ENCODE data around the gene HMGCL. TPM values are rescaled to one million over a fixed set of nuclear protein-coding genes. Genes with fewer than 3 reads are reported as not detected.
A peak's percentile ranks its signal among the peaks of the same experiment; 100 is the strongest.
"Not testable (repeated sequence)": the region's sequence is repeated elsewhere in the genome, so short reads cannot be mapped to it uniquely, and the experiment has no call there.

The HMGCL gene
- polyA plus RNA-seq, 1 donor, result 66.3 TPM

DNA sequence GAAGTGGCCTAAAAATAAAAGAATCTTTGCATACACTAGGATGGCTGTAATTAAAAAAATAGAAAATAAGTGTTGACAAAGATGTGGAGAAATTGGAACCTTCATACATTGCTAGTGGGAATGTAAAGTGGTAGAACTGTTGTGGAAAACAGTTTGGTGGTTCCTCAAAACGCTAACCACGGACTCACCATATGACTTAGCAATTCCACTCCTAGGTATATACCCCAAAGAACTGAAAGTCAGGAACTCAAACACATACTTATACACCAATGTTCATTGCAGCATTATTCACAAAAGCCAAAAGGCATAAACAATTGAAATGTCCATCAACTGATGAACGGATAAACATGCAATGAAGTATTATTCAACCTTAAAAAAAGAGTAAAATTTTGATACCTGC lies 10.8 kb upstream of the HMGCL start:
- Histone ChIP-seq H3K4me1 (ENCODE audit: control insufficient read depth, insufficient read depth, low read length) (no peaks in the 10 kb centered on the region), H3K27ac (ENCODE audit: low read length) (no peak overlapping the region), H3K4me3 (ENCODE audit: low read length) (no peak overlapping the region), H3K9me3 (ENCODE audit: control insufficient read depth, low read depth, low read length) (no peaks in the 10 kb centered on the region), H3K27me3 (ENCODE audit: control insufficient read depth, insufficient read depth, low read length) (peaks cover 7% of the 10 kb centered on the region), H3K36me3 (ENCODE audit: control insufficient read depth, insufficient read depth, low read length) (no peaks in the 10 kb centered on the region)
- 100% methylated on average over 1 of the region's 3 CpGs for WGBS (ENCODE audit: insufficient coverage, low lambda C conversion rate)
- no peak for DNase-seq

GRCh38 chr1:23834156-23834555 lies 8.9 kb upstream of the HMGCL start:
- DNase-seq; H3K27ac ChIP-seq (ENCODE audit: low read length); H3K27me3 ChIP-seq (ENCODE audit: control insufficient read depth, insufficient read depth, low read length); H3K9me3 ChIP-seq (ENCODE audit: control insufficient read depth, low read depth, low read length); H3K4me1 ChIP-seq (ENCODE audit: control insufficient read depth, insufficient read depth, low read length); H3K36me3 ChIP-seq (ENCODE audit: control insufficient read depth, insufficient read depth, low read length); H3K4me3 ChIP-seq (ENCODE audit: low read length): not testable (repeated sequence)
- 100% methylated on average over 1 of the region's 6 CpGs for WGBS (ENCODE audit: insufficient coverage, low lambda C conversion rate)

- Histone ChIP-seq H3K9me3 (ENCODE audit: control insufficient read depth, low read depth, low read length) (no peaks in the 10 kb centered on the region), H3K4me3 (ENCODE audit: low read length) (no peak overlapping the region), H3K27me3 (ENCODE audit: control insufficient read depth, insufficient read depth, low read length) (no peaks in the 10 kb centered on the region), H3K36me3 (ENCODE audit: control insufficient read depth, insufficient read depth, low read length) (no peaks in the 10 kb centered on the region), H3K4me1 (ENCODE audit: control insufficient read depth, insufficient read depth, low read length) (peaks cover 9% of the 10 kb centered on the region), H3K27ac (ENCODE audit: low read length) (no peak overlapping the region)
- WGBS (ENCODE audit: insufficient coverage, low lambda C conversion rate), result no CpG with 5 or more reads among the region's 1 CpG
- no peak for DNase-seq
Measured at GRCh38 chr1:23827717-23828116, 2.5 kb upstream of the HMGCL start.

GRCh38 chr1:23826590-23826989 lies 1.4 kb upstream of the HMGCL start:
- H3K36me3 ChIP-seq (ENCODE audit: control insufficient read depth, insufficient read depth, low read length); H3K9me3 ChIP-seq (ENCODE audit: control insufficient read depth, low read depth, low read length); H3K4me1 ChIP-seq (ENCODE audit: control insufficient read depth, insufficient read depth, low read length); H3K4me3 ChIP-seq (ENCODE audit: low read length); H3K27ac ChIP-seq (ENCODE audit: low read length); H3K27me3 ChIP-seq (ENCODE audit: control insufficient read depth, insufficient read depth, low read length); DNase-seq: not testable (repeated sequence)
- no CpG with 5 or more reads among the region's 13 CpGs for WGBS (ENCODE audit: insufficient coverage, low lambda C conversion rate)

- H3K9me3 ChIP-seq (ENCODE audit: control insufficient read depth, low read depth, low read length), result no peaks in the 10 kb centered on the region
- H3K27me3 ChIP-seq (ENCODE audit: control insufficient read depth, insufficient read depth, low read length), result no peaks in the 10 kb centered on the region
- H3K4me3 ChIP-seq (ENCODE audit: low read length), result peak overlapping the region; percentile 87
- peaks cover 9% of the 10 kb centered on the region for H3K4me1 ChIP-seq (ENCODE audit: control insufficient read depth, insufficient read depth, low read length)
- peak in 1 of 2 donors; percentile 21 for DNase-seq
- H3K36me3 ChIP-seq (ENCODE audit: control insufficient read depth, insufficient read depth, low read length), result no peaks in the 10 kb centered on the region
- 100% methylated on average over 2 of the region's 24 CpGs for WGBS (ENCODE audit: insufficient coverage, low lambda C conversion rate)
- no peak overlapping the region for H3K27ac ChIP-seq (ENCODE audit: low read length)
Measured at GRCh38 chr1:23825762-23826522, 713 bp upstream of the HMGCL start.

- peak; percentile 12 to 64 for DNase-seq
- Histone ChIP-seq H3K27ac (ENCODE audit: low read length) (peak overlapping the region; percentile 94), H3K36me3 (ENCODE audit: control insufficient read depth, insufficient read depth, low read length) (no peaks in the 10 kb centered on the region), H3K9me3 (ENCODE audit: control insufficient read depth, low read depth, low read length) (no peaks in the 10 kb centered on the region), H3K4me3 (ENCODE audit: low read length) (peak overlapping the region; percentile 87), H3K27me3 (ENCODE audit: control insufficient read depth, insufficient read depth, low read length) (no peaks in the 10 kb centered on the region), H3K4me1 (ENCODE audit: control insufficient read depth, insufficient read depth, low read length) (peaks cover 9% of the 10 kb centered on the region)
- no CpG with 5 or more reads among the region's 8 CpGs for WGBS (ENCODE audit: insufficient coverage, low lambda C conversion rate)
Measured at GRCh38 chr1:23824711-23825075, 536 bp downstream of the HMGCL start.

DNA sequence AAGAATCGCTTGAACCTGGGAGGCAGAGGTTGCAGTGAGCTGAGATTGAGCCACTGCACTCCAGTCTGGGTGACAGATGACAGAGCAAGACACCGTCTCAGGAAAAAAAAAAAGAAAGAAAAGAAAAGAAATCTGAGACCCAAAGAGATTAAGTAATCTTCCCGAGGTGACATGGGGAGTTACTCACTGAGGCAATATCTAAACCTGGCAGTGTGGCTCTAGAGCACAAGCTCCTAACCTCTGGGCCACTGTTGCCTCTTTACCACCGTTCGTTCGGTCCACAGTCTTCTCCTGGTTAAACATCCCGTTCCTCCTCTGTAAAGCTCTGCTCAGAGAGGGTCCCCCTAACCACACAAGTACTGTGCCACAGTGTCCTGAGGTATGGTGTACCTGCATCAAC lies 1.5 kb downstream of the HMGCL start:
- 93% methylated on average over 3 of the region's 7 CpGs for WGBS (ENCODE audit: insufficient coverage, low lambda C conversion rate)
- Histone ChIP-seq H3K27ac (ENCODE audit: low read length) (no peak overlapping the region), H3K4me3 (ENCODE audit: low read length) (peak overlapping the region; percentile 87), H3K36me3 (ENCODE audit: control insufficient read depth, insufficient read depth, low read length) (peaks cover 4% of the 10 kb centered on the region), H3K4me1 (ENCODE audit: control insufficient read depth, insufficient read depth, low read length) (peaks cover 9% of the 10 kb centered on the region), H3K27me3 (ENCODE audit: control insufficient read depth, insufficient read depth, low read length) (no peaks in the 10 kb centered on the region), H3K9me3 (ENCODE audit: control insufficient read depth, low read depth, low read length) (no peaks in the 10 kb centered on the region)
- no peak for DNase-seq

DNA sequence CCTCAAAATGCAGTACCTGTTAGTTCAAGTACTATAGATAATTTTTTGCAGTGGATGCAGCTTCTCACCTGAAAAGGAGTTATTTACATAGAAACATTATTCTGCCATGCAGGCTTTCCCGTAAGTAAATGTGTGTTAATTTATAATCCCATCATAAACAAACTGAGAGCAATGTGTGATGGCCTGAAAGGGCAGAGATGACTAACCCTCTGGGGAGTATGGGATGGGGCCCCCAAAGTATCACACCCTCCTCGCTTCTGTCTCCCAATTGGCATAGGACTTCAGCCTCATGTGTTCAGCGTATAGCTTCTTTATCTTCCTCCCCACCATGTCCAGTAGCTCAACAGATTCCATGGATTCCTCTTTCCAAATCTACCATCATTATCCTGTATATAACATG lies 7.6 kb downstream of the HMGCL start:
- Histone ChIP-seq H3K9me3 (ENCODE audit: control insufficient read depth, low read depth, low read length) (no peaks in the 10 kb centered on the region), H3K4me1 (ENCODE audit: control insufficient read depth, insufficient read depth, low read length) (no peaks in the 10 kb centered on the region), H3K27ac (ENCODE audit: low read length) (no peak overlapping the region), H3K36me3 (ENCODE audit: control insufficient read depth, insufficient read depth, low read length) (peaks cover 52% of the 10 kb centered on the region), H3K27me3 (ENCODE audit: control insufficient read depth, insufficient read depth, low read length) (no peaks in the 10 kb centered on the region), H3K4me3 (ENCODE audit: low read length) (no peak overlapping the region)
- DNase-seq, result no peak
- 100% methylated on average over 2 of the region's 3 CpGs for WGBS (ENCODE audit: insufficient coverage, low lambda C conversion rate)

DNA sequence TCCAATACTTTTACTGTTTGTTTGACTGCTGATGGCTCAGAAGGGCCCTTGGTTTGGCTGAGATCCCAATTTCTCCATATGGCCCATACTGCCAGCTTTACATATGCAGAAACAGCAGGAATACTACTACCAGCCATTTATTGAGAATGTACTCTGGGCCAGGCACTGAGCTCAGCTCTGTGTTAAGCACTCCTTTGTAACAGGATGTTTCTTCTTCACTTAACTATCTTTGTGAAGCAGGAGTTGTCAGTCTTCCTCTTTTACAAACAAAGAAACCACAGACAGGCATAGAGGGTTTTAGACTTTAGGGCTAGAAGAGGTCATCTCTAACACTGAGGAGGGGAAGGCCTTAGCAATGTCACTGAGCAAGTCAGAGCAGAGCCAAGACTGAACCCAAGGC lies 8.3 kb downstream of the HMGCL start:
- Histone ChIP-seq H3K4me3 (ENCODE audit: low read length) (no peak overlapping the region), H3K9me3 (ENCODE audit: control insufficient read depth, low read depth, low read length) (no peaks in the 10 kb centered on the region), H3K36me3 (ENCODE audit: control insufficient read depth, insufficient read depth, low read length) (peaks cover 59% of the 10 kb centered on the region), H3K27me3 (ENCODE audit: control insufficient read depth, insufficient read depth, low read length) (no peaks in the 10 kb centered on the region), H3K27ac (ENCODE audit: low read length) (no peak overlapping the region), H3K4me1 (ENCODE audit: control insufficient read depth, insufficient read depth, low read length) (no peaks in the 10 kb centered on the region)
- no peak for DNase-seq

- no CpG with 5 or more reads among the region's 3 CpGs for WGBS (ENCODE audit: insufficient coverage, low lambda C conversion rate)
- H3K36me3 ChIP-seq (ENCODE audit: control insufficient read depth, insufficient read depth, low read length), result peaks cover 63% of the 10 kb centered on the region
- H3K4me3 ChIP-seq (ENCODE audit: low read length), result no peak overlapping the region
- no peaks in the 10 kb centered on the region for H3K9me3 ChIP-seq (ENCODE audit: control insufficient read depth, low read depth, low read length)
- no peak for DNase-seq
- H3K4me1 ChIP-seq (ENCODE audit: control insufficient read depth, insufficient read depth, low read length), result no peaks in the 10 kb centered on the region
- H3K27me3 ChIP-seq (ENCODE audit: control insufficient read depth, insufficient read depth, low read length), result no peaks in the 10 kb centered on the region
- H3K27ac ChIP-seq (ENCODE audit: low read length), result no peak overlapping the region
Measured at GRCh38 chr1:23816361-23816760, 8.9 kb downstream of the HMGCL start.

DNA sequence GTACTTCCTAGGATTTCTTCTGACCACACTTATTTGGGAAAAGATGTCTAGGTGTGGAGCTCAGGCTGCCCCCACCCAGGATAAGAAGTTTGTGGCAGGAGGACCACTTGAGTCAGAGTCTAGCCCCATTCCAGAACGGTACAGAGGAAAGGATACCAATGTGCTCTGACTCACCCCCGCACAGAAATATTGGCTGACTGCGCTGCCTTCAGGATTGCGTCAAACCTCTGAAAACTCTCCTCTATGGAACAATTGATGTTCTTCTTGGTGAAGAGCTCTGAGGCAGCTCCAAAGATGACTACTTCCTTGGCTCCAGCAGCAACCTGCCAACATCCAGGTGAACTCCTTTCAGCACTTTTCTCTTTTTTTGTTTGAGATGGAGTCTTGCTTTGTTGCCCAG lies 11.2 kb downstream of the HMGCL start:
- H3K27ac ChIP-seq (ENCODE audit: low read length), result no peak overlapping the region
- H3K36me3 ChIP-seq (ENCODE audit: control insufficient read depth, insufficient read depth, low read length), result peaks cover 60% of the 10 kb centered on the region
- no peaks in the 10 kb centered on the region for H3K9me3 ChIP-seq (ENCODE audit: control insufficient read depth, low read depth, low read length)
- WGBS (ENCODE audit: insufficient coverage, low lambda C conversion rate), result no CpG with 5 or more reads among the region's 4 CpGs
- peaks cover 14% of the 10 kb centered on the region for H3K4me1 ChIP-seq (ENCODE audit: control insufficient read depth, insufficient read depth, low read length)
- no peaks in the 10 kb centered on the region for H3K27me3 ChIP-seq (ENCODE audit: control insufficient read depth, insufficient read depth, low read length)
- DNase-seq, result no peak
- no peak overlapping the region for H3K4me3 ChIP-seq (ENCODE audit: low read length)

Data from large intestine (tissue), 3 donors.